Measurements from ENCODE around the gene CRHR2. TPM values are rescaled to one million over a fixed set of nuclear protein-coding genes. Genes with fewer than 3 reads are reported as not detected.
A peak's percentile ranks its signal among the peaks of the same experiment; 100 is the strongest.

The CRHR2 gene
- total and polyA plus RNA-seq, 4 donors = 0.23 to 1.5 TPM; not detected in 2

DNA sequence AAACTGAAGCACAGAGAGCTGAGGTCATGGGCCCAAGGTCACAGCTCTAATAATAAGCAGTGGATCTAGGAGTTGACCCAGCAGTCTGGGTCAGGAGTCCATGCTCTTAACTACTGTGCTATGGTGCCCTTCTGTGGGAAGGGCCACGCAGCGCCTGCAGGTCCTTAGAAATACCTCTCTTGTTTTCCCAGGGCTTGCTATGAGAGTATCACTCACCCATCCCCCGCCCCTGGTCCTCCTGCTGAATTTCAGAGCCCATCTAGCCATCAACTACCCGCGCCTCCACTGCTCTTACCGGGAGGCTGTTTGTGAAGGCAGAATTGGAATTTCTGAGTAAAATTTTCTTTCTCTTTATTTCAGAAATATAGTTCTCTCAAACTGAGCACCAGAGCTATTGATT is 27.3 kb upstream of the CRHR2 start:
- Histone ChIP-seq H3K27ac (ENCODE audit: low read depth in 1 of 2, low read length in 2 of 2) (no peak overlapping the region), H3K9me3 (ENCODE audit: control insufficient read depth, low read length) (no peaks in the 10 kb centered on the region), H3K4me3 (ENCODE audit: low read length in 2 of 2) (no peak overlapping the region), H3K4me1 (ENCODE audit: control insufficient read depth in 1 of 2, insufficient read depth in 2 of 2, low read length in 2 of 2) (no peaks in the 10 kb centered on the region), H3K36me3 (ENCODE audit: control insufficient read depth in 1 of 2, insufficient read depth in 2 of 2, low read length in 1 of 2) (no peaks in the 10 kb centered on the region), H3K27me3 (ENCODE audit: control insufficient read depth in 1 of 2, insufficient read depth in 2 of 2, low read length in 1 of 2) (no peaks in the 10 kb centered on the region)
- 63 to 67% methylated on average over 6 of the region's 6 CpGs for WGBS, 2 donors
- DNase-seq = peak in 1 of 2 donors; percentile 24
- ATAC-seq (ENCODE audit: low FRiP score) = no peak
- intact Hi-C loops (cut with DNase I) = no loop called here

- Histone ChIP-seq H3K27ac (ENCODE audit: low read depth in 1 of 2, low read length in 2 of 2) (no peak overlapping the region), H3K4me3 (ENCODE audit: low read length in 2 of 2) (no peak overlapping the region), H3K27me3 (ENCODE audit: control insufficient read depth in 1 of 2, insufficient read depth in 2 of 2, low read length in 1 of 2) (no peaks in the 10 kb centered on the region), H3K4me1 (ENCODE audit: control insufficient read depth in 1 of 2, insufficient read depth in 2 of 2, low read length in 2 of 2) (no peaks in the 10 kb centered on the region), H3K36me3 (ENCODE audit: control insufficient read depth in 1 of 2, insufficient read depth in 2 of 2, low read length in 1 of 2) (no peaks in the 10 kb centered on the region), H3K9me3 (ENCODE audit: control insufficient read depth, low read length) (no peaks in the 10 kb centered on the region)
- DNase-seq = peak in 1 of 2 donors; percentile 82
- peak; percentile 72 for ATAC-seq (ENCODE audit: low FRiP score)
- intact Hi-C loops (cut with DNase I) = no loop called here
- 69 to 77% methylated on average over 3 of the region's 3 CpGs for WGBS, 2 donors
These were observed 26.7 kb upstream of the CRHR2 start for GRCh38 chr7:30708983-30709382.

GRCh38 chr7:30708412-30708811 is 26.2 kb upstream of the CRHR2 start:
- H3K36me3 ChIP-seq (ENCODE audit: control insufficient read depth in 1 of 2, insufficient read depth in 2 of 2, low read length in 1 of 2) = no peaks in the 10 kb centered on the region
- no peaks in the 10 kb centered on the region for H3K9me3 ChIP-seq (ENCODE audit: control insufficient read depth, low read length)
- no peak for ATAC-seq (ENCODE audit: low FRiP score)
- no peaks in the 10 kb centered on the region for H3K27me3 ChIP-seq (ENCODE audit: control insufficient read depth in 1 of 2, insufficient read depth in 2 of 2, low read length in 1 of 2)
- no peak overlapping the region for H3K4me3 ChIP-seq (ENCODE audit: low read length in 2 of 2)
- WGBS, 2 donors = 63 to 73% methylated on average over 4 of the region's 4 CpGs
- peak in 1 of 2 donors; percentile 31 for DNase-seq
- intact Hi-C loops (cut with DNase I) = no loop called here
- no peaks in the 10 kb centered on the region for H3K4me1 ChIP-seq (ENCODE audit: control insufficient read depth in 1 of 2, insufficient read depth in 2 of 2, low read length in 2 of 2)
- no peak overlapping the region for H3K27ac ChIP-seq (ENCODE audit: low read depth in 1 of 2, low read length in 2 of 2)

- H3K27me3 ChIP-seq (ENCODE audit: control insufficient read depth in 1 of 2, insufficient read depth in 2 of 2, low read length in 1 of 2) = no peaks in the 10 kb centered on the region
- no peaks in the 10 kb centered on the region for H3K36me3 ChIP-seq (ENCODE audit: control insufficient read depth in 1 of 2, insufficient read depth in 2 of 2, low read length in 1 of 2)
- DNase-seq (peak; percentile 68 to 79), ATAC-seq (ENCODE audit: low FRiP score) (peak; percentile 47)
- H3K9me3 ChIP-seq (ENCODE audit: control insufficient read depth, low read length) = no peaks in the 10 kb centered on the region
- WGBS, 2 donors = 65 to 75% methylated on average over 16 of the region's 16 CpGs
- H3K4me3 ChIP-seq (ENCODE audit: low read length in 2 of 2) = no peak overlapping the region
- intact Hi-C loops (cut with DNase I) = no loop called here
- H3K4me1 ChIP-seq (ENCODE audit: control insufficient read depth in 1 of 2, insufficient read depth in 2 of 2, low read length in 2 of 2) = no peaks in the 10 kb centered on the region
- H3K27ac ChIP-seq (ENCODE audit: low read depth in 1 of 2, low read length in 2 of 2) = no peak overlapping the region
These were observed 25.4 kb upstream of the CRHR2 start for GRCh38 chr7:30707391-30708357.

DNA sequence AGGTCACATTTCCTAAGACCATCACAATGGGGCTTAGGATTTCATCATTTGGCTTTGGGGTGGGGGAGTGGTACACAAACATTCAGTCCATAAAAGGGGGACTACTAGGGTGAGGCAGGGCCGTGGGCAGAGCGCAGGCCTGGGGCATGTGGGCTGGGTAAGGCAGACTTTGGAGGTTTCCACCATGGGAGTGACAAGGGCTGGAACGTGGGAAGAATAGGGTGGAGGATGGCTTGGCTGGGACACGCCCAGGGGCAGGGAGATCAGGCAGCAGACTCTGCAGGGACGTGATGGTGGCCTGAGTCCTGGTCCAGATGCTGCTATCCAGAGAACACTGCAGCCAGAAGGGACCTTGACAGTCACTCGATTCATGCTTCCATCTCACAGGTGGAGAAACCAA is 24.7 kb upstream of the CRHR2 start:
- Histone ChIP-seq H3K27ac (ENCODE audit: low read depth in 1 of 2, low read length in 2 of 2) (no peak overlapping the region), H3K36me3 (ENCODE audit: control insufficient read depth in 1 of 2, insufficient read depth in 2 of 2, low read length in 1 of 2) (no peaks in the 10 kb centered on the region), H3K27me3 (ENCODE audit: control insufficient read depth in 1 of 2, insufficient read depth in 2 of 2, low read length in 1 of 2) (no peaks in the 10 kb centered on the region), H3K4me1 (ENCODE audit: control insufficient read depth in 1 of 2, insufficient read depth in 2 of 2, low read length in 2 of 2) (no peaks in the 10 kb centered on the region), H3K4me3 (ENCODE audit: low read length in 2 of 2) (no peak overlapping the region), H3K9me3 (ENCODE audit: control insufficient read depth, low read length) (no peaks in the 10 kb centered on the region)
- intact Hi-C loops (cut with DNase I) = no loop called here
- DNase-seq (peak in 1 of 2 donors; percentile 42), ATAC-seq (ENCODE audit: low FRiP score) (no peak)
- 92% methylated on average over 6 of the region's 6 CpGs for whole genome bisulfite sequencing, 2 donors

GRCh38 chr7:30706316-30706715 is 24.1 kb upstream of the CRHR2 start:
- no peaks in the 10 kb centered on the region for H3K4me1 ChIP-seq (ENCODE audit: control insufficient read depth in 1 of 2, insufficient read depth in 2 of 2, low read length in 2 of 2)
- H3K9me3 ChIP-seq (ENCODE audit: control insufficient read depth, low read length) = no peaks in the 10 kb centered on the region
- peak; percentile 27 to 57 for DNase-seq
- no peaks in the 10 kb centered on the region for H3K27me3 ChIP-seq (ENCODE audit: control insufficient read depth in 1 of 2, insufficient read depth in 2 of 2, low read length in 1 of 2)
- intact Hi-C loops (cut with DNase I) = no loop called here
- H3K36me3 ChIP-seq (ENCODE audit: control insufficient read depth in 1 of 2, insufficient read depth in 2 of 2, low read length in 1 of 2) = no peaks in the 10 kb centered on the region
- no peak overlapping the region for H3K27ac ChIP-seq (ENCODE audit: low read depth in 1 of 2, low read length in 2 of 2)
- WGBS, 2 donors = 92 to 93% methylated on average over 6 of the region's 6 CpGs
- ATAC-seq (ENCODE audit: low FRiP score) = no peak
- no peak overlapping the region for H3K4me3 ChIP-seq (ENCODE audit: low read length in 2 of 2)

- H3K9me3 ChIP-seq (ENCODE audit: control insufficient read depth, low read length) = no peaks in the 10 kb centered on the region
- no peak overlapping the region for H3K4me3 ChIP-seq (ENCODE audit: low read length in 2 of 2)
- H3K27me3 ChIP-seq (ENCODE audit: control insufficient read depth in 1 of 2, insufficient read depth in 2 of 2, low read length in 1 of 2) = no peaks in the 10 kb centered on the region
- H3K27ac ChIP-seq (ENCODE audit: low read depth in 1 of 2, low read length in 2 of 2) = no peak overlapping the region
- WGBS, 2 donors = 76 to 80% methylated on average over 13 of the region's 13 CpGs
- no peaks in the 10 kb centered on the region for H3K4me1 ChIP-seq (ENCODE audit: control insufficient read depth in 1 of 2, insufficient read depth in 2 of 2, low read length in 2 of 2)
- H3K36me3 ChIP-seq (ENCODE audit: control insufficient read depth in 1 of 2, insufficient read depth in 2 of 2, low read length in 1 of 2) = no peaks in the 10 kb centered on the region
- ATAC-seq (ENCODE audit: low FRiP score) = no peak
- DNase-seq = peak; percentile 20 to 53
- intact Hi-C loops (cut with DNase I) = no loop called here
These were observed 23.3 kb upstream of the CRHR2 start for GRCh38 chr7:30705596-30705995.

- H3K27me3 ChIP-seq (ENCODE audit: control insufficient read depth in 1 of 2, insufficient read depth in 2 of 2, low read length in 1 of 2) = no peaks in the 10 kb centered on the region
- no peaks in the 10 kb centered on the region for H3K36me3 ChIP-seq (ENCODE audit: control insufficient read depth in 1 of 2, insufficient read depth in 2 of 2, low read length in 1 of 2)
- H3K4me3 ChIP-seq (ENCODE audit: low read length in 2 of 2) = no peak overlapping the region
- peak; percentile 21 to 38 for DNase-seq
- no peak for ATAC-seq (ENCODE audit: low FRiP score)
- H3K27ac ChIP-seq (ENCODE audit: low read depth in 1 of 2, low read length in 2 of 2) = no peak overlapping the region
- 83 to 87% methylated on average over 8 of the region's 8 CpGs for WGBS, 2 donors
- no peaks in the 10 kb centered on the region for H3K9me3 ChIP-seq (ENCODE audit: control insufficient read depth, low read length)
- intact Hi-C loops (cut with DNase I) = no loop called here
- no peaks in the 10 kb centered on the region for H3K4me1 ChIP-seq (ENCODE audit: control insufficient read depth in 1 of 2, insufficient read depth in 2 of 2, low read length in 2 of 2)
These were observed 22.8 kb upstream of the CRHR2 start for GRCh38 chr7:30705008-30705407.

GRCh38 chr7:30703756-30704155 is 21.5 kb upstream of the CRHR2 start:
- intact Hi-C loops (cut with DNase I) = no loop called here
- H3K4me3 ChIP-seq (ENCODE audit: low read length in 2 of 2) = no peak overlapping the region
- H3K9me3 ChIP-seq (ENCODE audit: control insufficient read depth, low read length) = no peaks in the 10 kb centered on the region
- DNase-seq (peak in 1 of 2 donors; percentile 32), ATAC-seq (ENCODE audit: low FRiP score) (no peak)
- H3K4me1 ChIP-seq (ENCODE audit: control insufficient read depth in 1 of 2, insufficient read depth in 2 of 2, low read length in 2 of 2) = no peaks in the 10 kb centered on the region
- no peak overlapping the region for H3K27ac ChIP-seq (ENCODE audit: low read depth in 1 of 2, low read length in 2 of 2)
- no peaks in the 10 kb centered on the region for H3K36me3 ChIP-seq (ENCODE audit: control insufficient read depth in 1 of 2, insufficient read depth in 2 of 2, low read length in 1 of 2)
- no peaks in the 10 kb centered on the region for H3K27me3 ChIP-seq (ENCODE audit: control insufficient read depth in 1 of 2, insufficient read depth in 2 of 2, low read length in 1 of 2)
- 58 to 60% methylated on average over 4 of the region's 4 CpGs for WGBS, 2 donors

All from aorta (tissue), 5 donors.